Tibial nerve (tissue), 3 donors: ENCODE data around the gene CHD2.

Experiments used
- CTCF ChIP-seq, 5 experiments: fragments of 200-600 bp in 3 of 5; fragments of 450-650 bp in 2 of 5; sonication (generic) in 3 of 5; IDR thresholded peaks; one replicate each; pipeline ENCODE4 v1.5.1; 2016 to 2019; ENCODE audit warnings: antibody characterized with exemption in 5 of 5, mild to moderate bottlenecking in 3 of 5, moderate library complexity in 2 of 5
- POLR2A ChIP-seq, 2 donors: fragments of 450-650 bp; IDR thresholded peaks; one replicate each; pipeline ENCODE4 v1.6.1; 2017; ENCODE audit warnings: antibody characterized with exemption in 2 of 2, mild to moderate bottlenecking in 2 of 2, moderate library complexity in 2 of 2

GRCh38 chr15:93067649-93068085 lies 167.5 kb downstream of the CHD2 start:
- TF ChIP-seq POLR2A (IDR thresholded peaks at IDR 0.05) (no peak), CTCF (IDR thresholded peaks at IDR 0.05) (no peak)
